ENCODE data around the gene EIF2B4.
"Not testable (repeated sequence)": the region's sequence is repeated elsewhere in the genome, so short reads cannot be mapped to it uniquely, and the experiment has no call there.

The EIF2B4 gene

DNA sequence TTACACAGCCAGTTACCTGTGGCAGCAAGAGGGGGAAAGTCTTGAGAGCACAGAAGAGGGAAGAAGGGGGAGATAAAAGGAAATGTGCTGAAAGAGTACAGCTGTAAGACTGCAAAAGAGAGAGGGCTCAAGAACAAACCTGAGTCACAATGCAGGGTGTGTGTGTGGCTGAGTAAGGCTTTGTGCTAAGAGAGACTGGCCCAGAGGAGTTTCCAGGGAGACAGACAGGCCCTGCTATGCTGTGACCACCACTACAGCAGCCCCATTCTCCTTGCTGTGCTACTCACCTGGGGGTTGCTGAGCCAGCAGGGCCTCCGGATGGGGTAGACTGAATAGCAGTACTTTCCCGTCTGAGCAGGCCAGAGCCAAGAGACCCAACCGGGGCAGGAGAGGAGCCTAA lies 34.8 kb downstream of the EIF2B4 start:
- FAIRE-seq = no peak

DNA sequence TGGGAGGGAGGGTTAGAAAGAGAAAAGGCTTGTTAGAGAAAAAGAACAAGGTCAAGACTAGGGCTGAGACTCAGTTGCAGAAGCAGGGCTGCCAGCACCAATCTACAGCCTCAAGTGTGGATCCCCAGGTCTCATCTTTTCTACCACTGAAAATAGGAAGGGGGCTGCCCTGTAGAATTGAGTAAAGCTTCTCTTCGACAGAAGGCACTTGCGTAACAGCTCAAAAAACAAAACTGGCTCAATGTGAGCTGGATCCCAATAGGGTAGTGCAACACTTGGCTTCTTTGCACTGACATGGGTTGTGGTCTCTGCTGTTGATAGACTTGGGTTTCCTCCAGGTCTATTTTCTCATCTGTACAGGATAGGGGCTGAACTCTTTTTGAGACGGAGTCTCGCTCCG lies 45.4 kb downstream of the EIF2B4 start:
- no peak for FAIRE-seq

DNA sequence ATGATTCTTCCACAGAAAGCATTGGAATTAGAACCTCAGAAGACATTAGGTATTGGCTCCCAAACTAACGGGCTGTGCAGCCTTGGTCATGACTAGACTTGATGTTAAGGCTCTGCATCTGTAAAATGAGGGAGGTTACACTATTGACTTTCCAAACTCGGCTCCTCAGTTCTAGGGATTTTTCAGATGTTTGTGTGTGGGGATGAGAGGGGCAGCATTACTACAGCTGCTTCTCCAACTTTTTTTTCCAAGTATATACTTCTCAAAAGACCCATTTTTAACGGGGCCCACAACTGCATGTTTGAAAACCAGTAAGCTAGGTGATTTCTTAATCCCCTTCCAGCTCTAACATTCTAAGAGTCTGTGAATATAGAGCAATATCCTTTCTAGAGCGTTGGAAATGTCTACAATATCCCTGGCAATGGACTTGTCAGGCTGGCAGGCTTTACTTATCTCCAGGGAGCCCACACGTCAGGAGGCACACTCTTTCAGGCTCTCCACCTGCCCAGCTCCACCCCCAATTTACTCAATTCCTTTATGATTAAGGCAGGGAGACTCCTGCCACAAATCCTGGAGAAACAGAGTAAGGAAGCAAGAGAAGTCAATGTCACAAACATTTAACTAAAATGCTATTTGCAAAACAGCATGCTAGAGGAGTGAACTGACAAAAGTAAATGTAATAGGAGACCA lies 46.4 kb downstream of the EIF2B4 start:
- FAIRE-seq = no peak

DNA sequence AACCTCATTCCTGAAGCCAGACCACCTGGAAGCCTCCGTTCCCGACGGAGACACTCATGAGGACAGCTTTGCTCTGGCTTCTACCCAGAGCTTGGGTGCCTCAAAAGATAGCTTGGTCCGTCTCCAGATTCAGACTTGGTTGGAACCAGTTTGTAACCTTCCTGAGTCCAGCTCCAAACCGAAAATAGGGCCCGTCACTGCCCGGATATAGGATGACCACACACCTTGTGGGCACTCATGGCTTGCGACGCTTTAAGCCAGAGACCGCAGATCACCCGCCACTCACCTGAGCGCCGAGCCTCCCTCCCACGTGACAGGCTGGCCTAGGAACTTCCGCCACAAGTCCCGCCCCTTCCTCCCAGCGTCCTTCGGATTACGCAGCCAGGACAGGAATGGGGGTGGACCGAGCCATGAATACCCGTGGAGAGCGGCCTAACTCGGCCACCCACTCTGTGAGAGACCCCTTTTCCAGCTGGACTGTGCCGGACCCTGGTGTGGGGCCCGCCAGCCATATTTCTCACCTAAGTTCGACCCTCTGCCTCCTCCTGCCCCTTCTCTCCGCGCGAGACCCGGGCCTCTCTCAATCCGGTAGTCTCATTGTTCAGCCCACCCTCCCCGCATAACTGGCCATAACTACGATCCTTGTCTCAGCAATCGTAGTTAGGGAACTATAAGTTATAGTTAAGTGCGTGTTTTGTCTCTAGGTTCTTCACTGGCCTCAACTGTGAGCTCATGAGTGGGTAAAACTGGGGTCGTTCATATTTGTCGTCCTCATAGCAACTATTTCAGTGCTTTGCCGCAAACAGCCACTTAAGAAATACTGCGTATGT lies 47.2 kb downstream of the EIF2B4 start, which contains the start of gene MPV17:
Gene MPV17 (minus strand): TSS at position 332 of the 830 bp plus-strand sequence. CDS start 580 bp downstream, outside the sequence.
- FAIRE-seq = no peak

DNA sequence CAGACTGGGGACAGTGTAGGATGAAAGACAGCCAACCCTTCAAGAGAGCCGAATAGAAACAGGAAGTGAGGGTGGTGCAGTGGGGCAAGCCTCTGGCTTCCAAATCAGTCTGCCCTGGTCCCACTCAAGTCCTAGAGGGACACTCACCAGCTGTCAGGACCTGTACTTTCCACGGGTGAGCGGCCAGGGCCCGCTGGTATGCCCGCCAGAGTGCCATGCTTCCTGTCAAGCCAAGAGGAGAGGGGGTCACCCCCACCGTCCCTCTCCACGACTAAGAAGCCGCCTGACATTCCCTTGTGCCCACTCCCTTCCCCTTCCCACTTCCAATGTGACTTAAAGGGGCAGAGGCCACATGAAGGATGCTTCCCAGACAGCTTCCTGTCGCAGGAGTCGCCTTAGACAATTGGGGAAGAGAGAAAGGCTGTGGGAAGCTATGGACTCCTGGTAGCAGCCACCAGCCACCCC lies 47.8 kb downstream of the EIF2B4 start:
- FAIRE-seq = no peak

DNA sequence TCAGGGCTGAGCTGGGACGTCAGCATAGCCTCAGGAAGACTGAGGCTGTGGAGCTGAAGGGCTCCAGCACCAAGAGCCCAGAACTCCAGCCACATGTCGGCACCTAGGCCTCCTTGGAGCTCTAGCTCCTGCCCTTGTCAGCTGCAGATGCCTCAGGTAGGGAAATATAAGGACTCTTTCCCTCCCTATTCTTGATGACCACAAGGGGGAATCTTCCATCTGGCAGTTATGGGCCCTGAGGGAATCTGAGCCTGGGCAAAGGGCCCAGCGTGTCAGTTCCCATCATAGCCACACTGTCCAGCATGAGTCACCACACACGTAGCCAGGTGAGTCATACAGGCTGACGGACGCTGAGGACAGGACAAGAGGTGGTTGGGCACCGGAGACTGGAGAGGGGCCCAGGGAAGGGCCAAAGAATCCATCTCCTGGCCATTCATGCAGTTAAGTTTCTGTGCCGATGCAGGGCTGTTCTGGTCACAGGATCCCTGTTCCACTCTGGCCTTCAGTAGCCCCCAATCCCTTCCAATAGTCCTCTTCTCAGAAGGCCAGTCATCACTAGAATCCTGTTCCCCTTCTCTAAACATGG lies 49.1 kb downstream of the EIF2B4 start:
- FAIRE-seq = no peak

DNA sequence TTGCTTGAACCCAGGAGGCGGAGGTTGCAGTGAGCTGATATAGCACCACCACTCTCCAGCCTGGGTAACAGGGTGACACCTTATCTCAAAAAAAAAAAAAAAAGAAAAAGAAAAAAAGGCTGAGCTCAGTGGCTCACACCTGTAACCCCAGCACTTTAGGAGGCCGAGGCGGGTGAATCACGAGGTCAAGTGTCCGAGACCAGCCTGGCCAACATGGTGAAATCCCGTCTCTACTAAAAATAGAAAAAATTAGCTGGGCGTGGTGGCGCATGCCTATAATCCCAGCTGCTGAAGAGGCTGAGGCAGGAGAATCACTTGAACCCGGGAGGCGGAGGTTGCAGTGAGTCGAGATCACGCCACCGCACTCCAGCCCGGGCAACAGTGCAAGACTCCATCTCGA lies 50.3 kb downstream of the EIF2B4 start:
- not testable (repeated sequence) for FAIRE-seq

DNA sequence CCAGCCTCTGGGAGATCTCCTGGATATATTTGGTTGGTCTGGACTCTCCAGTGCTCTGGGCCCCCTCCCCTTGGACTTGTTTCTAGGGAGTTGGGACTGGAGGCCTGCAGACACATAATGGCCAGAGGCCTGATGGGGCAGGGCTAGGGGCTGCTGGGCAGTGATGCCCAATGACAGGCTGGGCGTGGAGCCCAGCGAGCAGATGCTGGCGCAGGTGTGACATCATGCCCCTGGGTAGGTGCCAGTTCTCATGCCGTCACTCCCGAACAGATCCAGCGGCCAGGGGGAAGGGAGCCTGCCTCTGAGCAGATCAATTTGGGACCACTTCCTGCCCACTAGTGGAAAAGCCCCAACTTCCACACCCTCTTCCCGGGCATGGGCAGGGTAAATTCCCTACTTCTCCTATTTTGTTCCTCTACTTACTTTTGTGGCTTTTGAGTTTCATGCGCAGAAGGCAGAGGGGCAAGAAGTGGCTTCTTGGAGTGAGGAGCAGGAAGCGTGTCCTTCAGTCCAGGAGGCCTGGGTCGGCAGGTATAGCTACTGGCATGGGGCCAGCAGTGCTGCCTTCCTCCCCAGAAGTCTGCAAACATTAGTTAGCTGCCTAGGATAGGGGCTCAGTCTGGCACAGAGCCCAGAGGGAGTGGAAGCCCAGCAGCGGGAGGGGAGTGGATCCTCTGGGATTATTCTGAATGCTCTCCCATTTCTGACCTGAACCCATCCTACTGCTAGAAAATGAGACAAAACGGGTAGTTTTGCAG lies 53.3 kb downstream of the EIF2B4 start:
- no peak for FAIRE-seq

DNA sequence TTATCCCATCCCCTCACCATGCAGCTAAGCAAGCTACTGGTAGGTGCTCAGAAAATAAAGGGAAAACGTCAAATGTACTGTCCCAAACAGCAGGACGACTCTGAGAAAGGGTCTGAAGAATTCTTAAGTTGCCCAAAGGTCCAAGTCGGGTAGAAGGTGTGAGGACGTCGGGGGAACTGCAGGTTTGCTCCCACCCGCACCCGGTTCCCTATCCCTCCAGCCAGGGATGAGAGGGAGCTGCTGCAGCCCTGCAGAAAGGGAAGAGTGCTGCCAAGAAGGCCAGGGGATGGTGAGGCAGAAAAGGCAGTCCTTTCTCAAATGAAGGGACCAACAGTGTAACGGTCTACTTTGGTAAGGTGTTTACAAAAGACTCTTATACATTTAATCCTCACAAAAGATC lies 55.0 kb downstream of the EIF2B4 start:
- FAIRE-seq = no peak

DNA sequence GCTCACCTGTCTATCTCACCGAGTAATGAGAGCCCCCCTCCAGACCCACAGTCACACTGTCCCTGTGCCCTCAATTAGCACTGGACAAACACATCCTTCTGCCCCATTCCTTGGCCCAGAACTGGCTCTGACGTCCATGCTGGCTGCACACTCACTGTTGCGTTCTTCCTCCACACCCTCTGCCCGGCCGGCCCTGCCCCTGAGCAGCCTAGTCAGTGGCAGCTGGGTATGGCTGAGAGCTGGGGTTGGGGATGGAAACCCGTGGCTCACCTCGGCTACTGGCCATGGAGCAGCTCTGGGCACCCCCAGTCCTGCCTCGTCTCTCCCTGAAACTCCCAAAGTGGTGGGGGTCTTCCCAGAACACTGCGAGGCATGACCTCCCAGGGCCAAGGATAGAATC lies 55.4 kb downstream of the EIF2B4 start:
- no peak for FAIRE-seq
